Calu3 (cell line): ENCODE results near the gene SNX18. TPM values are rescaled to one million over a fixed set of nuclear protein-coding genes. Genes with fewer than 3 reads are reported as not detected.

Source experiments
- BruUV-seq: library from RNA; stranded (reverse); fragments of 400-500 nt; replicated peaks from 2 replicates; lab custom pipeline; 2021; lab: Mats Ljungman, UMichigan
- CTCF ChIA-PET: fragments of 300-600 bp; sonication (Branson Sonifier 250); formaldehyde crosslinking; loops from one replicate; lab custom pipeline; 2022; ENCODE audit warnings: antibody characterized with exemption; lab: Charles Lee
- DNase-seq: peaks from one replicate; pipeline ENCODE4 v3.0.0; 2022
- H3K27ac Mint-ChIP-seq: one replicate; pipeline ENCODE4 v1.8.0; 2022; ENCODE audit warnings: mixed read lengths; ENCODE audit not compliant: unreplicated experiment
- H3K27me3 Mint-ChIP-seq: one replicate; pipeline ENCODE4 v1.8.0; 2022; ENCODE audit warnings: mixed read lengths; ENCODE audit not compliant: unreplicated experiment
- H3K36me3 Mint-ChIP-seq: one replicate; pipeline ENCODE4 v1.8.0; 2022; ENCODE audit warnings: mild to moderate bottlenecking, moderate library complexity, mixed read lengths; ENCODE audit not compliant: insufficient read depth, unreplicated experiment
- H3K4me1 Mint-ChIP-seq: one replicate; pipeline ENCODE4 v1.8.0; 2022; ENCODE audit warnings: mild to moderate bottlenecking, low read depth, mixed read lengths; ENCODE audit not compliant: unreplicated experiment
- H3K4me3 Mint-ChIP-seq: one replicate; pipeline ENCODE4 v1.8.0; 2022; ENCODE audit warnings: mild to moderate bottlenecking, low read depth, moderate library complexity, mixed read lengths; ENCODE audit not compliant: unreplicated experiment
- H3K9me3 Mint-ChIP-seq: one replicate; pipeline ENCODE4 v1.8.0; 2022; ENCODE audit warnings: low read depth, mixed read lengths; ENCODE audit not compliant: unreplicated experiment
- intact Hi-C: fragments of 100-400 bp; cut with micrococcal nuclease; formaldehyde crosslinking; loops from one replicate; pipeline ENCODE4 v1.10.0; 2022; ENCODE audit not compliant: unreplicated experiment
- total RNA-seq: library from RNA; stranded (reverse); gene quantifications from 2 replicates; pipeline ENCODE4 v1.2.3, GENCODE V29; 2022
- TF ChIP-seq, protein P1 (sequence below): fragments of 200-600 bp; IDR thresholded peaks from one replicate; pipeline ENCODE4 v1.8.0; 2022; ENCODE audit warnings: antibody characterized with exemption; ENCODE audit not compliant: unreplicated experiment

Gene SNX18
- total RNA-seq, 1 experiment from 2014 or later = 22.8 TPM

DNA sequence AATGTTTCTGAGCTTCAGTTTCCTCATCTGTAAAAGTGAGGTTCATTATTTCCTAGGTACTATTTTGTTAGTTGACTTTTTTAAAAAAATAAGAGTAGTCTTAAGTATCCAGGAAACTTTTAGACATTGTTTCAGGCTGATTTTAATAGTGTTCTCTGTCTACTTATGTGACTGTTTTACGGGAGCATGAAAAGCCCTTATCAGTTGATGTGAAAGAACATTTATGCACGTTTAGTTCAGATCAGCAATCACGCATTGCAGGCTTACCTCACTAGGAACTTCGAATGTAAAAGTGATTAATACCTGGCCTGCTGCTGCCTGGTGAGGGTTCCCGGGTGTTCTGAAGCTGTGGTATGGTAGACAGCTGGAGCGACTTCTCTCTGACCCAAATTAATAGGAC lies 8.1 kb downstream of the SNX18 start:
- H3K4me1 Mint-ChIP-seq = peaks cover 18% of the 10 kb centered on the region
- CTCF ChIA-PET = interaction anchor here (1.0 to 1.1 kb wide), 3 partner anchors 243 to 342 kb away, joined by 3 to 6 read pairs (median 4); no protein-coding TSS in a partner anchor

DNA sequence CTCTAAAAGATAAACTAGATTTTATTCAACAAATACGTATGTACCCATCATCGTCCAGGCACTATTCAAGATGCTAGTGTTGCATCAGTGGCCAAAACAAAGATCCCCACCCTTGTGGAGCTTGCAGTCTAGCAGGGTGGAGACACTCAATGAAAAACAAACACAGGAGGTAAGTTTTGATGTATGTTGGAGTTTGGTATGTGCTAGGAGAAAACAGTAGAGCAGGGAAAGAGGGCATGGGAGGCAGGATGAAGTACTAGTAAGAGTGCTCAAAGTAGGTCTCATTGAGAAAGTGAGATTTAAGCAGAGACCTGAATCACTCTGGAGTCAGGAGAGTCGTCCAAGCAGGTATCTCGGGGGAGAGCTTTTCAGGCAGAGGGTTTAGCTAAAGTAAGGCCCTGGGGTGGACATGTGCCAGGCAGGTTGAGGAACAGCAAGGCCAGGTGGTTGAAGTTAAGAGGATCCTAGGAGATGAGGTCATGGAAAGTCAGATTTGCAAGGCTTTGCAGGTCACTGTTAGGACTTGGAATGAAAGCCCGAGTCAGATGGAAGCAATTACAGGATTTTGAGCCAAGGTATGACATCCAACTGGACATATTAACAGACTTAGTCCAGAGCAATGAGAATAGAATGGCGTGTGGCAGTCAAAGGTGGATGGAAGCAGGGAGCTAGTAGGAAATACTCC lies 9.2 kb downstream of the SNX18 start:
- Mint-ChIP-seq H3K4me3 (no peak overlapping the region), H3K36me3 (peaks cover 5% of the 10 kb centered on the region), H3K4me1 (peaks cover 23% of the 10 kb centered on the region), H3K27ac (no peak overlapping the region), H3K9me3 (no peaks in the 10 kb centered on the region), H3K27me3 (no peaks in the 10 kb centered on the region)
- no peak for DNase-seq
- CTCF ChIA-PET = no interaction called here
- TF ChIP-seq, protein P1, sequence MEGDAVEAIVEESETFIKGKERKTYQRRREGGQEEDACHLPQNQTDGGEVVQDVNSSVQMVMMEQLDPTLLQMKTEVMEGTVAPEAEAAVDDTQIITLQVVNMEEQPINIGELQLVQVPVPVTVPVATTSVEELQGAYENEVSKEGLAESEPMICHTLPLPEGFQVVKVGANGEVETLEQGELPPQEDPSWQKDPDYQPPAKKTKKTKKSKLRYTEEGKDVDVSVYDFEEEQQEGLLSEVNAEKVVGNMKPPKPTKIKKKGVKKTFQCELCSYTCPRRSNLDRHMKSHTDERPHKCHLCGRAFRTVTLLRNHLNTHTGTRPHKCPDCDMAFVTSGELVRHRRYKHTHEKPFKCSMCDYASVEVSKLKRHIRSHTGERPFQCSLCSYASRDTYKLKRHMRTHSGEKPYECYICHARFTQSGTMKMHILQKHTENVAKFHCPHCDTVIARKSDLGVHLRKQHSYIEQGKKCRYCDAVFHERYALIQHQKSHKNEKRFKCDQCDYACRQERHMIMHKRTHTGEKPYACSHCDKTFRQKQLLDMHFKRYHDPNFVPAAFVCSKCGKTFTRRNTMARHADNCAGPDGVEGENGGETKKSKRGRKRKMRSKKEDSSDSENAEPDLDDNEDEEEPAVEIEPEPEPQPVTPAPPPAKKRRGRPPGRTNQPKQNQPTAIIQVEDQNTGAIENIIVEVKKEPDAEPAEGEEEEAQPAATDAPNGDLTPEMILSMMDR = no peak
- no TSS peak for BruUV-seq
- intact Hi-C loops = loop anchor here (10.0 kb wide), 1 partner anchor 118 kb away; no protein-coding TSS in a partner anchor

More for the DNA sequence above, 8.1 kb downstream of the SNX18 start:
- BruUV-seq = no TSS peak
- Mint-ChIP-seq H3K36me3 (peaks cover 8% of the 10 kb centered on the region), H3K27ac (no peak overlapping the region), H3K4me3 (no peak overlapping the region), H3K9me3 (no peaks in the 10 kb centered on the region), H3K27me3 (no peaks in the 10 kb centered on the region)
- no peak for DNase-seq
- intact Hi-C loops = loop anchor here (10.0 kb wide), 1 partner anchor 119 kb away; no protein-coding TSS in a partner anchor
- TF ChIP-seq, protein P1 = no peak

DNA sequence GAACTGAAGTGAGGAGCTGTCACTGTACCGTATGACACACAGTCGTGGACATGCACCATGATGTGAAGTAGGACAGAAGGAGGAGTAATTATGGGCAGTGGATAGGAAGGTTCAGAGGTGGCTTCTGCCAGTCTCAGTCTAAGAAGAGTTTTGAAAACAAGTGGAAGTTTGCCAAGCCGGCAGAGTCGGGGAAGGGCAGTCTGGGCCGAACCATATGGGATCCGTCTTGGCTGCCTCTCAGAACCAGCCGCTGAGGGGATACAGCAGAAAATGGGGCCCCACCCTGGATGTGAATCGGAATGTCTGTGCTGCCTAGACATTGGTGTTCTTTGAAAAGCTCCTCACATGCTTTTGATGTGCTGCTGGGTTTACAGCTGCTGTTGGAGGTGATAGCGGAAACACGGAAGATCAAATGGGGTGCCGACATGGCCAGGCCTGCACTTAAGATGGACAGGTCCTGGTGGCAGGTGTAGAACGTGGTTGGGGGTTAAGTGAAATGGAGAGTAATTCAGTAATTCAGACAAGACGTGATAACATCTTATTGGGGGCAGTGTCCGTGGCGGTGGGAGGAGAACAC lies 11.2 kb downstream of the SNX18 start:
- CTCF ChIA-PET = no interaction called here
- Mint-ChIP-seq H3K36me3 (peaks cover 5% of the 10 kb centered on the region), H3K4me1 (peaks cover 27% of the 10 kb centered on the region), H3K27ac (no peak overlapping the region), H3K9me3 (no peaks in the 10 kb centered on the region), H3K27me3 (no peaks in the 10 kb centered on the region), H3K4me3 (no peak overlapping the region)
- intact Hi-C loops = loop anchor here (10.0 kb wide), 1 partner anchor 116 kb away; no protein-coding TSS in a partner anchor
- no TSS peak for BruUV-seq
- TF ChIP-seq, protein P1 = no peak
- DNase-seq = no peak

DNA sequence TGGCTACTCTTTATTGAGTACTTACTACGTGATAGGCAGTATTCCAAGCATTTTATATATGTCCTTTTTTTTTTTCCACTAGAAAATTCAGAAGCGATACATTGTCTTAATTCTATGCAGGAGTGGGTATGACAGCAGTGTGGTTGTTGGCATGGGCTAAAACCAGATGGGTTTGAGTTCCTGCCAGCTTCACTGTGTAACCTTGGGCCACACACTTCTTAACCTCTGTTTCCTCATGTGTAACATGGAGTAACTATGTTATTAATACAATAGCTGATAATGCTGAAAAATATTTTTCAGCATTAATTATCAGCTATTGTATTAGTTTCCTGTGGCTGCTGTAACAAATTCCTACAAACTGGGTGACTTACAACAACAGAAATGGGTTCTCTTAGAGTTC lies 12.0 kb downstream of the SNX18 start:
- DNase-seq = no peak
- peaks cover 27% of the 10 kb centered on the region for H3K4me1 Mint-ChIP-seq
- CTCF ChIA-PET = interaction anchor here (1.3 kb wide), 1 partner anchor 10 kb away, joined by 3 read pairs; no protein-coding TSS in a partner anchor
- H3K27me3 Mint-ChIP-seq = no peaks in the 10 kb centered on the region
- BruUV-seq = no TSS peak
- H3K4me3 Mint-ChIP-seq = no peak overlapping the region
- H3K36me3 Mint-ChIP-seq = peaks cover 5% of the 10 kb centered on the region
- no peak overlapping the region for H3K27ac Mint-ChIP-seq
- TF ChIP-seq, protein P1 = no peak
- H3K9me3 Mint-ChIP-seq = no peaks in the 10 kb centered on the region
- intact Hi-C loops = loop anchor here (10.0 kb wide), 1 partner anchor 115 kb away; no protein-coding TSS in a partner anchor
